Activated CD4-positive, alpha-beta memory T cell treated with anti-CD3 and anti-CD28 coated beads for 36 hours (primary cell): ENCODE data around the gene TMCO6. TPM values are rescaled to one million over a fixed set of nuclear protein-coding genes. Genes with fewer than 3 reads are reported as not detected.
A peak's percentile ranks its signal among the peaks of the same experiment; 100 is the strongest.
"Not testable (repeated sequence)": the region's sequence is repeated elsewhere in the genome, so short reads cannot be mapped to it uniquely, and the experiment has no call there.

Experiments used
- CTCF ChIA-PET: fragments of 350-600 bp; sonication (Branson Sonifier 250); formaldehyde crosslinking; loops from one replicate; lab custom pipeline; 2021; ENCODE audit warnings: antibody characterized with exemption, inconsistent platforms; lab: Charles Lee
- POLR2A ChIA-PET: fragments of 350-600 bp; sonication (Branson Sonifier 250); formaldehyde crosslinking; loops from one replicate; lab custom pipeline; 2021; ENCODE audit warnings: antibody characterized with exemption; lab: Charles Lee
- DNase-seq: peaks from one replicate; pipeline ENCODE4 v3.0.0-alpha.2; 2020
- H3K27ac Mint-ChIP-seq: one replicate; pipeline ENCODE4 v1.8.0; 2021; ENCODE audit warnings: mixed read lengths
- H3K27me3 Mint-ChIP-seq: one replicate; pipeline ENCODE4 v1.8.0; 2021; ENCODE audit warnings: mixed read lengths
- H3K36me3 Mint-ChIP-seq: one replicate; pipeline ENCODE4 v1.8.0; 2021; ENCODE audit warnings: mixed read lengths
- H3K4me1 Mint-ChIP-seq: one replicate; pipeline ENCODE4 v1.8.0; 2021; ENCODE audit warnings: low read depth, mixed read lengths
- H3K4me3 Mint-ChIP-seq: one replicate; pipeline ENCODE4 v1.8.0; 2021; ENCODE audit warnings: mild to moderate bottlenecking, mixed read lengths
- H3K9me3 Mint-ChIP-seq: one replicate; pipeline ENCODE4 v1.8.0; 2021; ENCODE audit warnings: mixed read lengths
- intact Hi-C: fragments of 100-400 bp; cut with micrococcal nuclease; formaldehyde crosslinking; loops from one replicate; pipeline ENCODE4 v1.15.1; 2023
- total RNA-seq, 2 experiments: library from RNA; stranded (reverse); gene quantifications; one replicate each; pipeline ENCODE4 v1.2.3, GENCODE V29; 2021

TMCO6 gene
- total RNA-seq, result 10 to 100 TPM; 33.7 to 33.8 TPM

GRCh38 chr5:140639148-140639981 is at the start of gene TMCO6:
Gene TMCO6, plus strand, starts transcription at chr5:140639451. Its CDS starts 77 bp downstream, at chr5:140639528.
- Mint-ChIP-seq H3K27ac (peak within 1 kb of the TSS; percentile 94), H3K27me3 (no peaks in the 10 kb centered on the region), H3K9me3 (no peaks in the 10 kb centered on the region), H3K36me3 (peaks cover 25% of the 10 kb centered on the region), H3K4me3 (peak within 1 kb of the TSS; percentile 85), H3K4me1 (peaks cover 41% of the 10 kb centered on the region)
- ChIA-PET CTCF (interaction anchor here (0.6 to 1.3 kb wide), 7 partner anchors 8 to 284 kb away, joined by 3 to 5 read pairs (median 3); partner anchors contain the start of genes HARS2, IK, NDUFA2 and SRA1), POLR2A (interaction anchor here (0.9 to 2.1 kb wide), 6 partner anchors 8 to 239 kb away, joined by 3 to 15 read pairs (median 5); partner anchors contain the start of genes HARS1, HARS2, IK and NDUFA2)
- intact Hi-C loops, result loop anchor here (1.0 to 5.0 kb wide), 8 partner anchors 8 to 397 kb away; partner anchors contain the start of genes ANKHD1, APBB3, IK and NDUFA2
- peak; percentile 99 for DNase-seq

GRCh38 chr5:140590861-140591260 is 48.4 kb upstream of the TMCO6 start:
- no peaks in the 10 kb centered on the region for H3K9me3 Mint-ChIP-seq

GRCh38 chr5:140591747-140592372 is 47.4 kb upstream of the TMCO6 start:
- POLR2A ChIA-PET, result no interaction called here
- no peak overlapping the region for H3K4me3 Mint-ChIP-seq
- H3K36me3 Mint-ChIP-seq, result no peaks in the 10 kb centered on the region
- H3K9me3 Mint-ChIP-seq, result no peaks in the 10 kb centered on the region
- no peak overlapping the region for H3K27ac Mint-ChIP-seq
- no peaks in the 10 kb centered on the region for H3K27me3 Mint-ChIP-seq
- CTCF ChIA-PET, result no interaction called here
- intact Hi-C loops, result no loop called here
- H3K4me1 Mint-ChIP-seq, result no peaks in the 10 kb centered on the region
- DNase-seq, result no peak

More at GRCh38 chr5:140590861-140591260, 48.4 kb upstream of the TMCO6 start:
- Mint-ChIP-seq H3K27ac (no peak overlapping the region), H3K4me1 (no peaks in the 10 kb centered on the region), H3K4me3 (no peak overlapping the region), H3K36me3 (no peaks in the 10 kb centered on the region), H3K27me3 (no peaks in the 10 kb centered on the region)
- ChIA-PET POLR2A (no interaction called here), CTCF (interaction anchor here (1.7 kb wide), 1 partner anchor 218 kb away, joined by 5 read pairs; no protein-coding TSS in a partner anchor)
- intact Hi-C loops, result no loop called here
- no peak for DNase-seq

DNA sequence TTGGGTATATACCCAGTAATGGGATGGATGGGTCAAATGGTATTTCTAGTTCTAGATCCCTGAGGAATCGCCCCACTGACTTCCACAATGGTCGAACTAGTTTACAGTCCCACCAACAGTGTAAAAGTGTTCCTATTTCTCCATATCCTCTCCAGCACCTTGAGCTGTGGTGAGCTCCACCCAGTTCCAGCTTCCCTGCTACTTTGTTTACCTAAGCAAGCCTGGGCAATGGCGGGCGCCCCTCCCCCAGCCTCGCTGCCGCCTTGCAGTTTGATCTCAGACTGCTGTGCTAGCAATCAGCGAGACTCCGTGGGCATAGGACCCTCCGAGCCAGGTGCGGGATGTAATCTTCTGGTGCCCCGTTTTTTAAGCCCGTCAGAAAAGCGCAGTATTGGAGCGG is 46.2 kb upstream of the TMCO6 start:
- H3K27ac Mint-ChIP-seq, intact Hi-C loops, H3K27me3 Mint-ChIP-seq, H3K36me3 Mint-ChIP-seq, H3K9me3 Mint-ChIP-seq, H3K4me1 Mint-ChIP-seq, DNase-seq: not testable (repeated sequence)
- H3K4me3 Mint-ChIP-seq, result peak overlapping the region; percentile 16
- POLR2A ChIA-PET, result interaction anchor here (0.6 kb wide), 1 partner anchor 84 kb away, joined by 3 read pairs; no protein-coding TSS in a partner anchor
- CTCF ChIA-PET, result interaction anchor here (0.7 kb wide), 1 partner anchor 469 kb away, joined by 4 read pairs; no protein-coding TSS in a partner anchor

DNA sequence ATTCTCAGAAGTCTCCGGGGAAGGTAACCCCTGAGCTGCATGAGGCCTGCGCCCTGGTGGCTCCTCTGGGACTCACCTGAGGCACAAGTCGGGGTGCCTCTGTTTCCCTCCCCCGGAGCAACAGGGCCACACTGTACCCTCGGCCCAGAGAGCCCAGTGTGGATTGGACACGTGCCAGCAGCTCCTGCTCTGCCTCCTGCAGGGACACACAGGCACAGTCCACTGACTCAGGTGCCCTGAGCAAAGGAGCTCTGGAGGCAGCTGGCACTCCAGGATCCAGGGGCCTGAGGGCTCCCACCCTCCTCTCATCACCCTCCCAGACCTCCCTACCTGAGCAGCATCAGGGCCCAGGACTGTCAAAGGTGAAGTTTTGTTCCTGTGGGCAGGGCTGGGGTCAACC is 45.1 kb upstream of the TMCO6 start:
- no peaks in the 10 kb centered on the region for H3K36me3 Mint-ChIP-seq
- intact Hi-C loops, result no loop called here
- no peaks in the 10 kb centered on the region for H3K4me1 Mint-ChIP-seq
- DNase-seq, result no peak
- ChIA-PET CTCF (interaction anchor here (0.9 kb wide), 1 partner anchor 231 kb away, joined by 3 read pairs; no protein-coding TSS in a partner anchor), POLR2A (no interaction called here)
- H3K9me3 Mint-ChIP-seq, result no peaks in the 10 kb centered on the region
- no peaks in the 10 kb centered on the region for H3K27me3 Mint-ChIP-seq
- no peak overlapping the region for H3K4me3 Mint-ChIP-seq
- H3K27ac Mint-ChIP-seq, result no peak overlapping the region

GRCh38 chr5:140595538-140596300 is 43.5 kb upstream of the TMCO6 start:
- POLR2A ChIA-PET, result no interaction called here
- intact Hi-C loops, result no loop called here
- CTCF ChIA-PET, result interaction anchor here (1.2 kb wide), 1 partner anchor 102 kb away, joined by 3 read pairs; no protein-coding TSS in a partner anchor
- H3K9me3 Mint-ChIP-seq, result no peaks in the 10 kb centered on the region
- H3K27ac Mint-ChIP-seq, result no peak overlapping the region
- no peaks in the 10 kb centered on the region for H3K27me3 Mint-ChIP-seq
- H3K4me1 Mint-ChIP-seq, result no peaks in the 10 kb centered on the region
- no peak for DNase-seq
- H3K36me3 Mint-ChIP-seq, result no peaks in the 10 kb centered on the region
- H3K4me3 Mint-ChIP-seq, result no peak overlapping the region

- Mint-ChIP-seq H3K27ac (no peak overlapping the region), H3K4me1 (no peaks in the 10 kb centered on the region), H3K27me3 (no peaks in the 10 kb centered on the region), H3K9me3 (no peaks in the 10 kb centered on the region), H3K36me3 (no peaks in the 10 kb centered on the region), H3K4me3 (no peak overlapping the region)
- CTCF ChIA-PET, result interaction anchor here (1.2 kb wide), 1 partner anchor 102 kb away, joined by 3 read pairs; no protein-coding TSS in a partner anchor
- DNase-seq, result no peak
- intact Hi-C loops, result no loop called here
- POLR2A ChIA-PET, result no interaction called here
These were observed 42.9 kb upstream of the TMCO6 start for GRCh38 chr5:140596321-140596741.

DNA sequence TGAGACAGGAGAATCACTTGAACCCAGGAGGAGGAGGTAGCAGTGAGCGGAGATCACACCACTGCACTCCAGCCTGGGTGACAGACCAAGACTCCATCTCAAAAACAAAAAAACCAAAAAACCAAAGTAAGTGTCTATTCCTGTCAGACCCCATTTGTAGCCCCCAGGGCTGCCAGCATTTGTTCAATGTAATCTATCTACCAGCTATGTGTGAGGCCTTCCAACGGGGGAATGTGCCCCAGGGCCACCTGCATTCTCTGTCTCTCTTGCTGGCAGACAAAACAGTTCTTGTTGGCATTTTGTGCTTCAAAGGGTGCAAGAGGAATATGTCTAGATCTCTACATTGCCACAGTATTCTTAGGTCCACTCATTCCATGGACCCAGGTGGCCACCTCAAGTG is 40.4 kb upstream of the TMCO6 start:
- Mint-ChIP-seq H3K9me3 (no peaks in the 10 kb centered on the region), H3K27me3 (no peaks in the 10 kb centered on the region), H3K4me1 (no peaks in the 10 kb centered on the region), H3K4me3 (no peak overlapping the region), H3K27ac (no peak overlapping the region), H3K36me3 (no peaks in the 10 kb centered on the region)
- ChIA-PET POLR2A (no interaction called here), CTCF (no interaction called here)
- intact Hi-C loops, result no loop called here
- DNase-seq, result no peak

- CTCF ChIA-PET, result no interaction called here
- Mint-ChIP-seq H3K9me3 (no peaks in the 10 kb centered on the region), H3K27ac (no peak overlapping the region), H3K36me3 (no peaks in the 10 kb centered on the region), H3K4me3 (no peak overlapping the region), H3K4me1 (no peaks in the 10 kb centered on the region), H3K27me3 (no peaks in the 10 kb centered on the region)
- DNase-seq, result no peak
- POLR2A ChIA-PET, result no interaction called here
- intact Hi-C loops, result no loop called here
These were observed 39.2 kb upstream of the TMCO6 start for GRCh38 chr5:140600096-140600495.

DNA sequence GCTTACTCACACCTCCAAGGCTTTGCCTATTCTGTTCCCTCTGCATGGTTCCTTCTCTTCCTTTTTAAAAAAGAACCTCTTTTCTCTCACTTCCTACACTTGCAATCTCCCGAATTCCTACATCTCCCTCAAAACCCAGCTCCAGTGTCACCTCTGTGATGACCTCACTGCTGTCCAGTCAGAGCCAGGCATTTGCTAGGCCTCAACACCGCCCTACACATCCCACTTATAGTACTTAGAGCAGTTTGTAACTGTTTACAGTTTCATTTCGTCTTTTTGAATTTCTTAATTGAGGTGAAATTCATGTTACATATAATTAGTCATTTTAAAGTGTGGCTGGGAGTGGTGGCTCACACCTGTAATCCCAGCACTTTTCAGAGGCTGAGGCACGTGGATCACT is 37.1 kb upstream of the TMCO6 start:
- intact Hi-C loops, result no loop called here
- no peaks in the 10 kb centered on the region for H3K27me3 Mint-ChIP-seq
- H3K9me3 Mint-ChIP-seq, result no peaks in the 10 kb centered on the region
- ChIA-PET CTCF (no interaction called here), POLR2A (no interaction called here)
- H3K27ac Mint-ChIP-seq, result no peak overlapping the region
- no peak overlapping the region for H3K4me3 Mint-ChIP-seq
- H3K36me3 Mint-ChIP-seq, result no peaks in the 10 kb centered on the region
- no peaks in the 10 kb centered on the region for H3K4me1 Mint-ChIP-seq
- no peak for DNase-seq

DNA sequence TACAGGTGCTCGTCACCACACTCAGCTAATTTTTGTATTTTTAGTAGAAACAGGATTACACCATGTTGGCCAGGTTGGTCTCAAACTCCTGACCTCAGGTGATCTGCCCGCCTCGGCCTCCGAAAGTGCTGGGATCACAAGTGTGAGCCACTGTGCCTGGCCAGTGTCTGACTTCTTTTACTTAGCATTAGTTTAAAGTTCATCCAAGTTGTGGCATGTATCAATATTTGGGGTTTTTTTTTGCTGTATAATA is 35.9 kb upstream of the TMCO6 start:
- H3K9me3 Mint-ChIP-seq, H3K27me3 Mint-ChIP-seq, H3K4me3 Mint-ChIP-seq, DNase-seq, H3K4me1 Mint-ChIP-seq, H3K27ac Mint-ChIP-seq, H3K36me3 Mint-ChIP-seq, POLR2A ChIA-PET, CTCF ChIA-PET, intact Hi-C loops: not testable (repeated sequence)

DNA sequence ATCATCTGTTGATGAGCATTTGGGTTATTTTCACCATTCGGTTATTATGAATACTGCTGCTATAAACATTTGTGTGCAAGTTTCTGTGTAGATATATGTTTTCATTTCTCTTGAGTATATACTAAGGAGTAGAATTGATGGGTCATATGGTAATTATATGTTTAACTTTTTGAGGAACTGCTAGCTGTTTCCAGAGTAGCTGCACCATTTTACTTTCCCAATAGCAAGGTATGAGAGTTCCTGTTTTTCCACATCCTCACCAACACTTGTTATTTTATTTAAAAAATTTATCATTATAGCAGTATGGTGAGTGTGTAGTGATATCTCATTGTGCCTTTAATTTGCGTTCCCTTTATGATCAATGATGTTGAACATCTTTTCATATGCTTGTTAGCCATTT is 35.5 kb upstream of the TMCO6 start:
- ChIA-PET CTCF (interaction anchor here (0.5 kb wide), 1 partner anchor 139 kb away, joined by 3 read pairs; no protein-coding TSS in a partner anchor), POLR2A (no interaction called here)
- intact Hi-C loops, result no loop called here
- Mint-ChIP-seq H3K27me3 (no peaks in the 10 kb centered on the region), H3K36me3 (no peaks in the 10 kb centered on the region), H3K9me3 (no peaks in the 10 kb centered on the region), H3K27ac (no peak overlapping the region), H3K4me1 (no peaks in the 10 kb centered on the region), H3K4me3 (no peak overlapping the region)
- no peak for DNase-seq
